Transverse colon (tissue), 4 donors: ENCODE measurements around the gene OR51F2.

Experiments used
- CTCF ChIP-seq, 5 experiments: fragments of 200-600 bp in 3 of 5; fragments of 450-650 bp in 2 of 5; sonication (generic) in 3 of 5; IDR thresholded peaks; 1 replicate in 2 of 5; 2 replicates in 3 of 5; pipeline ENCODE4 v1.5.1; 2016 to 2017; ENCODE audit warnings: antibody characterized with exemption in 5 of 5, inconsistent platforms in 3 of 5, mild to moderate bottlenecking in 2 of 5, moderate library complexity in 1 of 5
- POLR2AphosphoS5 ChIP-seq, 3 donors: sonication (generic); formaldehyde crosslinking; IDR thresholded peaks; one replicate each; pipeline ENCODE4 v1.6.1; 2016; ENCODE audit warnings: antibody characterized with exemption in 3 of 3

GRCh38 chr11:4797206-4797605 lies 23.9 kb upstream of the OR51F2 start:
- no peak for TF ChIP-seq CTCF (IDR thresholded peaks at IDR 0.05)
- TF ChIP-seq POLR2AphosphoS5 (IDR thresholded peaks at IDR 0.05), result no peak
